ENCODE measurements around the gene AGK.

The AGK gene

GRCh38 chr7:141698247-141699015 lies 147.2 kb downstream of the AGK start:
- ATAC-seq = no peak
- TF ChIP-seq PPARA (CRISPR knock-in tag; IDR thresholded peaks at IDR 0.05; ENCODE audit: borderline replicate concordance) = no peak
- TF ChIP-seq ZNF70 (CRISPR knock-in tag; IDR thresholded peaks at IDR 0.05) = no peak
- no peak for TF ChIP-seq ZFP3 (CRISPR knock-in tag; IDR thresholded peaks at IDR 0.05)
- TF ChIP-seq OSR1 (CRISPR knock-in tag; IDR thresholded peaks at IDR 0.05) = no peak
- TF ChIP-seq, protein P1, sequence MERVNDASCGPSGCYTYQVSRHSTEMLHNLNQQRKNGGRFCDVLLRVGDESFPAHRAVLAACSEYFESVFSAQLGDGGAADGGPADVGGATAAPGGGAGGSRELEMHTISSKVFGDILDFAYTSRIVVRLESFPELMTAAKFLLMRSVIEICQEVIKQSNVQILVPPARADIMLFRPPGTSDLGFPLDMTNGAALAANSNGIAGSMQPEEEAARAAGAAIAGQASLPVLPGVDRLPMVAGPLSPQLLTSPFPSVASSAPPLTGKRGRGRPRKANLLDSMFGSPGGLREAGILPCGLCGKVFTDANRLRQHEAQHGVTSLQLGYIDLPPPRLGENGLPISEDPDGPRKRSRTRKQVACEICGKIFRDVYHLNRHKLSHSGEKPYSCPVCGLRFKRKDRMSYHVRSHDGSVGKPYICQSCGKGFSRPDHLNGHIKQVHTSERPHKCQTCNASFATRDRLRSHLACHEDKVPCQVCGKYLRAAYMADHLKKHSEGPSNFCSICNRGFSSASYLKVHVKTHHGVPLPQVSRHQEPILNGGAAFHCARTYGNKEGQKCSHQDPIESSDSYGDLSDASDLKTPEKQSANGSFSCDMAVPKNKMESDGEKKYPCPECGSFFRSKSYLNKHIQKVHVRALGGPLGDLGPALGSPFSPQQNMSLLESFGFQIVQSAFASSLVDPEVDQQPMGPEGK (CRISPR knock-in tag; IDR thresholded peaks at IDR 0.05; ENCODE audit: borderline replicate concordance) = no peak
- TF ChIP-seq GLIS3 (CRISPR knock-in tag; IDR thresholded peaks at IDR 0.05) = no peak
- TF ChIP-seq ESRRG (CRISPR knock-in tag; IDR thresholded peaks at IDR 0.05) = no peak
- TF ChIP-seq CSDC2 (CRISPR knock-in tag; IDR thresholded peaks at IDR 0.05) = no peak
- no peak for TF ChIP-seq ZC3H10 (CRISPR knock-in tag; IDR thresholded peaks at IDR 0.05)
- TF ChIP-seq TCF4 (CRISPR knock-in tag; IDR thresholded peaks at IDR 0.05; ENCODE audit: borderline replicate concordance) = no peak
- TF ChIP-seq, protein P2, sequence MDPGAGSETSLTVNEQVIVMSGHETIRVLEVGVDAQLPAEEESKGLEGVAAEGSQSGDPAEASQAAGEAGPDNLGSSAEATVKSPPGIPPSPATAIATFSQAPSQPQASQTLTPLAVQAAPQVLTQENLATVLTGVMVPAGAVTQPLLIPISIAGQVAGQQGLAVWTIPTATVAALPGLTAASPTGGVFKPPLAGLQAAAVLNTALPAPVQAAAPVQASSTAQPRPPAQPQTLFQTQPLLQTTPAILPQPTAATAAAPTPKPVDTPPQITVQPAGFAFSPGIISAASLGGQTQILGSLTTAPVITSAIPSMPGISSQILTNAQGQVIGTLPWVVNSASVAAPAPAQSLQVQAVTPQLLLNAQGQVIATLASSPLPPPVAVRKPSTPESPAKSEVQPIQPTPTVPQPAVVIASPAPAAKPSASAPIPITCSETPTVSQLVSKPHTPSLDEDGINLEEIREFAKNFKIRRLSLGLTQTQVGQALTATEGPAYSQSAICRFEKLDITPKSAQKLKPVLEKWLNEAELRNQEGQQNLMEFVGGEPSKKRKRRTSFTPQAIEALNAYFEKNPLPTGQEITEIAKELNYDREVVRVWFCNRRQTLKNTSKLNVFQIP (CRISPR knock-in tag; IDR thresholded peaks at IDR 0.05; ENCODE audit: borderline replicate concordance, low read depth) = no peak
- TF ChIP-seq ZNF8 (CRISPR knock-in tag; IDR thresholded peaks at IDR 0.05) = no peak
- TF ChIP-seq TOX (CRISPR knock-in tag; IDR thresholded peaks at IDR 0.05; ENCODE audit: borderline replicate concordance) = no peak
- TF ChIP-seq ZNF565 (CRISPR knock-in tag; conservative IDR thresholded peaks at IDR 0.05; ENCODE audit: low read depth) = no peak
- no peak for TF ChIP-seq RARB (CRISPR knock-in tag; IDR thresholded peaks at IDR 0.05)
- TF ChIP-seq SNAI2 (CRISPR knock-in tag; IDR thresholded peaks at IDR 0.05) = no peak
- no peak for TF ChIP-seq ARNTL (CRISPR knock-in tag; IDR thresholded peaks at IDR 0.05; ENCODE audit: borderline replicate concordance, low read depth)

DNA sequence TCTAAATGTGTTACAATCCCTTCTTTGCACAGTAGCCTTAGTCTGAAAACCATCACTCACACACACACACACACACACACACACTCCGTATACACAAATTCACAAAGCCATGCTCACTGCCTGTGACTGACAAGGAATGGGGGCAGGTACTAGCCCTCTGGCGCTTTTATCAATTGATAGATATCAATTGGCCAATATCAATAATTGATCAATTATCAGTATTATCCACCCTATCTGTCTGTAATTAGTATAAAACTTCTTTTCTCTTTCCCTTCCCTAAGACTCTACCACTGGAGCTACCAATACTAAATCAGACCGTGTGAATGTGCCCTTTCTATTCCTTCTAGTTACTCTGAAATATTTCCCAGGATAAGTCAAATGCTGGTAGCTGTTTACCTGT lies 148.7 kb downstream of the AGK start:
- no peak for TF ChIP-seq TOX (CRISPR knock-in tag; IDR thresholded peaks at IDR 0.05; ENCODE audit: borderline replicate concordance)
- TF ChIP-seq TCF4 (CRISPR knock-in tag; IDR thresholded peaks at IDR 0.05; ENCODE audit: borderline replicate concordance) = no peak
- no peak for TF ChIP-seq PPARA (CRISPR knock-in tag; IDR thresholded peaks at IDR 0.05; ENCODE audit: borderline replicate concordance)
- no peak for TF ChIP-seq BACH2 (CRISPR knock-in tag; IDR thresholded peaks at IDR 0.05; ENCODE audit: borderline replicate concordance)
- no peak for TF ChIP-seq ARNTL (CRISPR knock-in tag; IDR thresholded peaks at IDR 0.05; ENCODE audit: borderline replicate concordance, low read depth)
- TF ChIP-seq ISL1 (CRISPR knock-in tag; IDR thresholded peaks at IDR 0.05) = no peak
- TF ChIP-seq, protein P2 (CRISPR knock-in tag; IDR thresholded peaks at IDR 0.05; ENCODE audit: borderline replicate concordance, low read depth) = no peak
- ATAC-seq = no peak

- TF ChIP-seq, protein P2 (CRISPR knock-in tag; IDR thresholded peaks at IDR 0.05; ENCODE audit: borderline replicate concordance, low read depth) = no peak
- TF ChIP-seq ZFP3 (CRISPR knock-in tag; IDR thresholded peaks at IDR 0.05) (no peak), PPARA (CRISPR knock-in tag; IDR thresholded peaks at IDR 0.05; ENCODE audit: borderline replicate concordance) (no peak), ISL1 (CRISPR knock-in tag; IDR thresholded peaks at IDR 0.05) (no peak), ZNF70 (CRISPR knock-in tag; IDR thresholded peaks at IDR 0.05) (no peak), ZC3H10 (CRISPR knock-in tag; IDR thresholded peaks at IDR 0.05) (no peak)
- ATAC-seq = no peak; the same call in 2 of the 3 replicates
Observed at GRCh38 chr7:141700296-141700847, 149.2 kb downstream of the AGK start.

DNA sequence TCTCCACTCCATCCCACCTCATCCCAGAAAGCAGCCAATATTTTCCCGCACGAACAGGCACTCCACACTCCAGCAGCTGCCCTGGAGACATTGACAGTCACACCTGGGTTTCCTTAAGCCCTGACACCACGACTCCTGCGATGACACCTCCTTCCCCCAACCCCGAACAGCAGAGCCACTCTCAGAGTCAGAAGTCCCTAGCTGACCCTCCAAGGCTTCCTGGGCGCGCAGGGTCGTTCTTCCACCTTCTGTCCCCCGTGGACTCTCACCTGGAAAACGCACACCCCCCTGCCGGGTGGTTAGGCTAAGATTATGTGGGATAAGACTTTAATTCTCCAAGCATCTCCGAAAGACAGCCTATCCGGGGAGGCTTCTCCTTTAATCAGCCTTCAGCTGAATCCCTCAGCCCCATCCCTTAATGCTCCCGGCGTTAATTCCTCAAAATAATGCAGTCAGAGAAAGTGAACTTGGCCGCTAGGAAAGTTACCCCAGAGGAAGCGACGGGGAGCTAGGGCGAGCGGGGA lies 149.7 kb downstream of the AGK start:
- TF ChIP-seq ZFP3 (CRISPR knock-in tag; IDR thresholded peaks at IDR 0.05) (no peak), BACH2 (CRISPR knock-in tag; IDR thresholded peaks at IDR 0.05; ENCODE audit: borderline replicate concordance) (no peak), ZC3H10 (CRISPR knock-in tag; IDR thresholded peaks at IDR 0.05) (no peak), SNAI2 (CRISPR knock-in tag; IDR thresholded peaks at IDR 0.05) (no peak), PPARA (CRISPR knock-in tag; IDR thresholded peaks at IDR 0.05; ENCODE audit: borderline replicate concordance) (no peak), GLIS3 (CRISPR knock-in tag; IDR thresholded peaks at IDR 0.05) (no peak), TSHZ2 (CRISPR knock-in tag; IDR thresholded peaks at IDR 0.05) (no peak), ZFP30 (CRISPR knock-in tag; IDR thresholded peaks at IDR 0.05) (no peak)
- TF ChIP-seq, protein P3, sequence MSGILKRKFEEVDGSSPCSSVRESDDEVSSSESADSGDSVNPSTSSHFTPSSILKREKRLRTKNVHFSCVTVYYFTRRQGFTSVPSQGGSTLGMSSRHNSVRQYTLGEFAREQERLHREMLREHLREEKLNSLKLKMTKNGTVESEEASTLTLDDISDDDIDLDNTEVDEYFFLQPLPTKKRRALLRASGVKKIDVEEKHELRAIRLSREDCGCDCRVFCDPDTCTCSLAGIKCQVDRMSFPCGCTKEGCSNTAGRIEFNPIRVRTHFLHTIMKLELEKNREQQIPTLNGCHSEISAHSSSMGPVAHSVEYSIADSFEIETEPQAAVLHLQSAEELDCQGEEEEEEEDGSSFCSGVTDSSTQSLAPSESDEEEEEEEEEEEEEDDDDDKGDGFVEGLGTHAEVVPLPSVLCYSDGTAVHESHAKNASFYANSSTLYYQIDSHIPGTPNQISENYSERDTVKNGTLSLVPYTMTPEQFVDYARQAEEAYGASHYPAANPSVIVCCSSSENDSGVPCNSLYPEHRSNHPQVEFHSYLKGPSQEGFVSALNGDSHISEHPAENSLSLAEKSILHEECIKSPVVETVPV (CRISPR knock-in tag; IDR thresholded peaks at IDR 0.05) = no peak
- ATAC-seq = peak; percentile 50

All from SK-N-SH treated with all-trans-retinoic acid at 6 μM for 48 hours (cell line).